ENCODE measurements around the gene ACSF3. TPM values are rescaled to one million over a fixed set of nuclear protein-coding genes. Genes with fewer than 3 reads are reported as not detected.
A peak's percentile ranks its signal among the peaks of the same experiment; 100 is the strongest.

Gene ACSF3
- total RNA-seq, 1 donor from 2014 or later, result 78.0 TPM

DNA sequence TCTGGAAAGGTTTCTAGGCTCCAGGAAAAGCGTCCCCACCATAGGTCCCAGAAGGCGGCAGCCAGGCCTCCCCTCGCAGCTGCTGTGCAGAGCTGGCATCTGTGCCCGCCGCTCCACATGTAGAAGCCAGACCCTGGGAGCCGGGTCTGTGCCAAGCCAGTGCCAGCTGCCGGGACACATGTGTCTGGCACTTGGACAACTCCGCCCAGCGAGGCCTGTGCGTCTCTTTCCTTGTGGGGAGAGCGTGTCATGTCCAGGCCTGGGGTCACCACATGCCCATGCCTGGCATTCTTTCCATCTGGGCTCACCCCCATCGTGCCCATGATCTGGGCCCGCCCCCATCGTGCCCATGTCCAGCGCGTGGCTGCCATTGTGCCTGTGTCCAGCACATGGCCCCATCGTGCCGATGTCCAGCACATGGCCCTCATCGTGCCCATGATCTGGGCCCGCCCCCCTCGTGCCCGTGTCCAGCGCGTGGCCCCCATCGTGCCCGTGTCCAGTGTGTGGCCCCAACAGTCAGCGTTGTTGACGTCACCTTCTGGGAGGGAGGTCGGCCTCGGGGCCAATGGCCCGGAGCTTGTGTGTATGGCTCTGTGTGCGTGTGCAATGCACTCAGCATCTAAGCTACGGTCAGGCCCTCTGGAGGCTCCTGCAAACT, 13.3 kb upstream of the ACSF3 start:
- intact Hi-C loops (cut with micrococcal nuclease), result no loop called here
- Mint-ChIP-seq H3K4me3 (no peak overlapping the region), H3K27ac (no peak overlapping the region), H3K27me3 (no peaks in the 10 kb centered on the region), H3K4me1 (peaks cover 14% of the 10 kb centered on the region), H3K9me3 (no peaks in the 10 kb centered on the region), H3K36me3 (ENCODE audit: low read depth) (no peaks in the 10 kb centered on the region)
- TF ChIP-seq CTCF (IDR thresholded peaks at IDR 0.05), result no peak
- CTCF ChIA-PET, result no interaction called here
- DNase-seq (no peak), ATAC-seq (ENCODE audit: low read depth) (no peak)
- POLR2A ChIA-PET, result interaction anchor here (0.6 kb wide), 1 partner anchor 9 kb away, joined by 3 read pairs; no protein-coding TSS in a partner anchor

DNA sequence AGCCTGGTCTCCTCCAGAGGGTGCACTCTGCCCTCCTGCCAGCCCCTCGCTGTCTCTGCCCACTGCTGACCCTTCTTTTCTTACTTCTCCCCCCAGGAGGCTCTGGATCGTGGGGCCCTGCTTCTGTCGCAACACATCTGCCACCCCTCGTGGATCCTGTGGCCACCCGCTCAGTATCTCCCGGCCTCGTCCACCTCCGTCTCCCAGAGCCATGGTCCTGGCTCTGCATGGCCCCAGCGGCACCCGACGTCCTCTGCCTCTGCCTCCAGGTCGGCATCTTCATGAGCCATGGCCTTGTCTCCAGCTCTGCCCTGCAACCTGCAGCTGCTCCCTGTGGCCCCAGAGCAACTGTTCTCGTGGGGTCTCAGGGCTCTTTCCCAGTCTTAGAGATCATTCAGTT, 12.1 kb upstream of the ACSF3 start:
- ChIA-PET CTCF (no interaction called here), POLR2A (no interaction called here)
- no peak for TF ChIP-seq CTCF (IDR thresholded peaks at IDR 0.05)
- no peaks in the 10 kb centered on the region for H3K9me3 Mint-ChIP-seq
- H3K4me1 Mint-ChIP-seq, result peaks cover 16% of the 10 kb centered on the region
- no peak overlapping the region for H3K27ac Mint-ChIP-seq
- no peak overlapping the region for H3K4me3 Mint-ChIP-seq
- no peaks in the 10 kb centered on the region for H3K27me3 Mint-ChIP-seq
- DNase-seq (no peak), ATAC-seq (ENCODE audit: low read depth) (no peak)
- no peaks in the 10 kb centered on the region for H3K36me3 Mint-ChIP-seq (ENCODE audit: low read depth)
- intact Hi-C loops (cut with micrococcal nuclease), result no loop called here

DNA sequence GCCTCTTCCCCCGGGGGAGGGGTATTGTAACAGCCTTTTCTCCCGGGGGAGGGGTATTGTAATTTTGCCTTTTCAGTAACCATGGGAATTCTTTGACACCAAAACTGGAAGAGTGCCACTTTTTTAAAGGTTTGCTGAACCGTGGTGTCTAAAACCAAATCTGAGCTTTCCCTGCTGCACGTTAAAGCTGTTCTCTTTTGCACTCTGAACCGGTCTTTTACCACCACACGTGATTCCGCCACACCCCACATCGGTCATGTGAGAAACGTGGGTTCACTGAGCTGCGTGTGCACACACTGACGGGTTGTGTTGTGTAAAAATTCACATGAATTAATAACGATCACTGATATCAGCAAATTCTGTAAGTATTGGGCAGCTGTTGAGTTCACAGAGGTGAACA, 9.2 kb upstream of the ACSF3 start:
- Mint-ChIP-seq H3K4me3 (peak overlapping the region; percentile 67), H3K27me3 (peaks cover 3% of the 10 kb centered on the region), H3K27ac (peak overlapping the region; percentile 68), H3K36me3 (ENCODE audit: low read depth) (no peaks in the 10 kb centered on the region), H3K9me3 (no peaks in the 10 kb centered on the region), H3K4me1 (peaks cover 16% of the 10 kb centered on the region)
- ChIA-PET POLR2A (interaction anchor here (0.8 kb wide), 1 partner anchor 133 kb away, joined by 3 read pairs; the partner anchor contains the start of gene ZNF778), CTCF (no interaction called here)
- no peak for TF ChIP-seq CTCF (IDR thresholded peaks at IDR 0.05)
- DNase-seq (no peak), ATAC-seq (ENCODE audit: low read depth) (peak; percentile 47)
- intact Hi-C loops (cut with micrococcal nuclease), result no loop called here

DNA sequence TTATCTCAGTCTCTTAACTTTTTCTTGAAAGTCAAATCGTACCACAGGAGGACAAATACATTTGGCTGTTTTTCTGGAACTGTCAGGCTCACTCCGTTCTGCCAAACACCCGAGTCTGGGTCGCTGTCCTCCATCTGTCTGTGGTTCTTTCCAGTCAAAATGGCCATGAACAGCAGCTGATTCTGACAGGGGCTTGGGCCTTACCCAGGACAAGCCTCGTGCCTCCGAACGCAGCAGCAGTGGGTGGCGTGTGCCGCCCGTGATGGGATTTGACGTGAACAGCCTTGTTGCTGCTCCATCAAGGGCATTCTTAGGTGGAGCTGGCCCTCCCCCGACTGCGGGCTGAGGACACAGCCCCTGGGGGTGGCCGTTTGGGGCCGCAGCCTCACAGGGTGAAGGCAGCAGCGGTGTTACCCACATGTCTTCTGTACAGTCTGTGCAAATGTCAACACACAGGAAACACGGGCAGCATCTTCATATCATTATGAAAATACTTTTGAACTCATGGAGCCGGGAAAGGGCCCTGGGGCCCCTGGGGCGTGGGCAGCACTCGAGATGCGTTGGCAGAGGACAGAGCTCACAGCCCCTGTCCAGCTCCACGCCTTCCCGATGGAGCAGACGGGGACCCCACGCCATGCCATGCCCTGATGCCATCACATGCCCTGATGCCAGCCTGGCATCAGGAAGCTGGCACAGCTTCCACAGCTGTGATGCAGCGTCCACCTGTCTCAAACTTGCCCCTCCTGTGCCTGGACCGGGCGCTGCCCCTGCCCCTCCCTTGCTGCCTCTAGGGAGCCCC, 8.6 kb upstream of the ACSF3 start:
- DNase-seq, result no peak
- CTCF ChIA-PET, result no interaction called here
- Mint-ChIP-seq H3K36me3 (ENCODE audit: low read depth) (no peaks in the 10 kb centered on the region), H3K4me1 (peaks cover 16% of the 10 kb centered on the region), H3K4me3 (no peak overlapping the region), H3K27me3 (peaks cover 7% of the 10 kb centered on the region), H3K9me3 (no peaks in the 10 kb centered on the region), H3K27ac (peak overlapping the region; percentile 7)
- no peak for TF ChIP-seq CTCF (IDR thresholded peaks at IDR 0.05)
- intact Hi-C loops (cut with micrococcal nuclease), result no loop called here
- ATAC-seq (ENCODE audit: low read depth), result no peak
- POLR2A ChIA-PET, result interaction anchor here (0.5 to 1.2 kb wide), 3 partner anchors 26 to 133 kb away, joined by 3 read pairs; partner anchors contain the start of gene ZNF778

- no peaks in the 10 kb centered on the region for H3K36me3 Mint-ChIP-seq (ENCODE audit: low read depth)
- POLR2A ChIA-PET, result interaction anchor here (0.5 to 1.2 kb wide), 2 partner anchors 27 to 118 kb away, joined by 3 read pairs; no protein-coding TSS in a partner anchor
- H3K27me3 Mint-ChIP-seq, result peaks cover 11% of the 10 kb centered on the region
- H3K27ac Mint-ChIP-seq, result no peak overlapping the region
- TF ChIP-seq CTCF (IDR thresholded peaks at IDR 0.05), result no peak
- H3K9me3 Mint-ChIP-seq, result no peaks in the 10 kb centered on the region
- H3K4me3 Mint-ChIP-seq, result no peak overlapping the region
- no peak for ATAC-seq (ENCODE audit: low read depth)
- DNase-seq, result no peak
- CTCF ChIA-PET, result no interaction called here
- peaks cover 16% of the 10 kb centered on the region for H3K4me1 Mint-ChIP-seq
- intact Hi-C loops (cut with micrococcal nuclease), result no loop called here
Measured at GRCh38 chr16:89085755-89086154, 7.9 kb upstream of the ACSF3 start.

Data from activated B cell treated with CpG ODN at 0.5 μM for 24 hours (primary cell).